B cell (primary cell): Measurements from ENCODE around the gene COG5. TPM values are rescaled to one million over a fixed set of nuclear protein-coding genes. Genes with fewer than 3 reads are reported as not detected.

Source experiments
- ATAC-seq: fragments of 200-7000 bp; cut with Tn5 transposase; one replicate; pipeline ENCODE4 v1.10.0; 2021; ENCODE audit warnings: low read depth, mild to moderate bottlenecking, moderate number of reproducible peaks, moderate library complexity
- CTCF ChIA-PET: fragments of 350-600 bp; sonication (Branson Sonifier 250); formaldehyde crosslinking; loops from one replicate; lab custom pipeline; 2021; ENCODE audit warnings: antibody characterized with exemption, inconsistent platforms; lab: Charles Lee
- POLR2A ChIA-PET: fragments of 350-600 bp; sonication (Branson Sonifier 250); formaldehyde crosslinking; loops from one replicate; lab custom pipeline; 2021; ENCODE audit warnings: antibody characterized with exemption; lab: Charles Lee
- DNase-seq: peaks from one replicate; pipeline ENCODE4 v3.0.0; 2013
- H2AFZ ChIP-seq: 2 replicates; pipeline ENCODE4 v1.6.1; 2012; ENCODE audit warnings: mild to moderate bottlenecking, low read depth, low read length; ENCODE audit not compliant: insufficient read depth, poor library complexity, severe bottlenecking
- H3K27ac ChIP-seq, 2 donors: 1 replicate in 1 of 2; 2 replicates in 1 of 2; pipeline ENCODE4 v1.5.1; 2012 to 2013; ENCODE audit warnings: low read length in 2 of 2, mild to moderate bottlenecking in 2 of 2, moderate library complexity in 1 of 2
- H3K27me3 ChIP-seq, 4 experiments: fragments of 200-600 bp in 1 of 4; sonication (generic) in 1 of 4; replicated peaks in 1 of 4; 1 replicate in 2 of 4; 2 replicates in 2 of 4; pipeline versions ENCODE4 v1.6.1 to v1.7.0; 2013 to 2016; ENCODE audit warnings: low read length in 3 of 4, mild to moderate bottlenecking in 2 of 4, mixed read lengths in 1 of 4, moderate library complexity in 1 of 4; ENCODE audit not compliant: insufficient read depth in 4 of 4, control insufficient read depth in 3 of 4; ENCODE audit errors: control extremely low read depth in 1 of 4
- H3K36me3 ChIP-seq, 2 experiments: replicated peaks in 1 of 2; 1 replicate in 1 of 2; 2 replicates in 1 of 2; pipeline versions ENCODE4 v1.6.1 to v1.7.1; 2013; ENCODE audit warnings: low read length in 1 of 2; ENCODE audit not compliant: insufficient read depth in 2 of 2, control insufficient read depth in 1 of 2; ENCODE audit errors: control extremely low read depth in 1 of 2, extremely low read depth in 1 of 2
- H3K4me1 ChIP-seq, 2 donors: fragments of 200-600 bp in 1 of 2; sonication (generic) in 1 of 2; 1 replicate in 1 of 2; 2 replicates in 1 of 2; pipeline versions ENCODE4 v1.5.1 to v1.6.1; 2013 to 2017; ENCODE audit warnings: low read length in 2 of 2; ENCODE audit not compliant: control insufficient read depth in 2 of 2, insufficient read depth in 2 of 2
- H3K4me2 ChIP-seq: replicated peaks from 2 replicates; pipeline ENCODE3; 2012; ENCODE audit warnings: mild to moderate bottlenecking, low read depth, low read length; ENCODE audit not compliant: poor library complexity, severe bottlenecking
- H3K4me3 ChIP-seq, 5 experiments: fragments of 200-600 bp in 1 of 5; sonication (generic) in 1 of 5; 1 replicate in 3 of 5; 2 replicates in 2 of 5; pipeline versions ENCODE4 v1.5.1 to v1.7.0; 2011 to 2016; ENCODE audit warnings: low read length in 4 of 5, mild to moderate bottlenecking in 4 of 5, low read depth in 2 of 5, control low read depth in 1 of 5, moderate library complexity in 1 of 5; ENCODE audit not compliant: insufficient read depth in 1 of 5; ENCODE audit errors: control extremely low read depth in 1 of 5, extremely low read depth in 1 of 5
- H3K79me2 ChIP-seq: fragments of 200-600 bp; sonication (generic); one replicate; pipeline ENCODE4 v1.6.0; 2016; ENCODE audit warnings: low read length; ENCODE audit not compliant: control insufficient read depth, insufficient read depth
- H3K9ac ChIP-seq: fragments of 200-600 bp; sonication (generic); 2 replicates; pipeline ENCODE4 v1.6.1; 2017; ENCODE audit warnings: mild to moderate bottlenecking, low read length, moderate library complexity
- H3K9me3 ChIP-seq, 3 donors: one replicate each; pipeline versions ENCODE4 v1.6.1 to v1.7.1; 2013; ENCODE audit warnings: low read length in 2 of 3; ENCODE audit not compliant: control insufficient read depth in 2 of 3, insufficient read depth in 1 of 3; ENCODE audit errors: control extremely low read depth in 1 of 3
- H4K20me1 ChIP-seq: 2 replicates; pipeline ENCODE4 v1.6.0; 2012; ENCODE audit warnings: mild to moderate bottlenecking, low read length; ENCODE audit not compliant: insufficient read depth, control insufficient read depth, poor library complexity, severe bottlenecking
- H3K27ac Mint-ChIP-seq: one replicate; pipeline ENCODE4 v1.8.0; 2021; ENCODE audit warnings: mixed read lengths
- H3K27me3 Mint-ChIP-seq: one replicate; pipeline ENCODE4 v1.8.0; 2021; ENCODE audit warnings: mixed read lengths
- H3K4me1 Mint-ChIP-seq: one replicate; pipeline ENCODE4 v1.8.0; 2021; ENCODE audit warnings: mixed read lengths
- H3K4me3 Mint-ChIP-seq: one replicate; pipeline ENCODE4 v1.8.0; 2021; ENCODE audit warnings: mixed read lengths
- H3K9me3 Mint-ChIP-seq: one replicate; pipeline ENCODE4 v1.8.0; 2022; ENCODE audit warnings: mixed read lengths; ENCODE audit not compliant: insufficient read depth
- CTCF ChIP-seq: fragments of 200-600 bp; IDR thresholded peaks from one replicate; pipeline ENCODE4 v1.8.0; 2022; ENCODE audit warnings: antibody characterized with exemption, mild to moderate bottlenecking
- EZH2 ChIP-seq: IDR thresholded peaks from 2 replicates; pipeline ENCODE4 v1.6.1; 2012; ENCODE audit warnings: borderline replicate concordance, low read depth, mild to moderate bottlenecking, moderate library complexity, low read length; ENCODE audit not compliant: insufficient read depth, poor library complexity, severe bottlenecking
- WGBS: methylation state at CpG from one replicate; pipeline ENCODE4 v1.1.5; 2013; ENCODE audit warnings: missing lambda C conversion rate; ENCODE audit not compliant: insufficient coverage; 5-methylcytosine and 5-hydroxymethylcytosine counted together
- intact Hi-C: fragments of 100-400 bp; cut with micrococcal nuclease; formaldehyde crosslinking; loops from one replicate; pipeline ENCODE4 v1.10.0; 2022
- polyA plus RNA-seq: library from polyadenylated mRNA; depleted of rRNA; stranded (reverse); fragments of >200 nt; gene quantifications from 2 replicates; pipeline ENCODE4 v1.2.3, GENCODE V29; 2012
- total RNA-seq, 2 donors: library from RNA; stranded (reverse); fragments of 120-200 nt in 1 of 2; gene quantifications; 1 replicate in 1 of 2; 2 replicates in 1 of 2; pipeline versions ENCODE4 v1.2.3 to v1.2.4, GENCODE V29; 2013 to 2022

Gene COG5
- total and polyA plus RNA-seq, 2 donors (not counting 1 experiment from before 2014, with no cell fraction given), result 7.0 to 73.0 TPM

GRCh38 chr7:107450970-107451369 is 112.8 kb downstream of the COG5 start:
- intact Hi-C loops, result no loop called here
- peaks cover 0 to 9% of the 10 kb centered on the region in 2 experiments for H3K36me3 ChIP-seq
- no peak overlapping the region for H3K27ac Mint-ChIP-seq
- H4K20me1 ChIP-seq, result peaks cover 5% of the 10 kb centered on the region
- ATAC-seq (no peak), DNase-seq (no peak)
- no peak overlapping the region for H3K27ac ChIP-seq
- TF ChIP-seq EZH2 (no peak), CTCF (no peak)
- no peaks in the 10 kb centered on the region for H3K4me1 ChIP-seq
- H3K4me1 Mint-ChIP-seq, result peaks cover 8% of the 10 kb centered on the region
- ChIA-PET CTCF (interaction anchor here (1.6 kb wide), 1 partner anchor 12 kb away, joined by 10 read pairs; no protein-coding TSS in a partner anchor), POLR2A (no interaction called here)
- no peak overlapping the region for H3K4me3 ChIP-seq
- H3K9ac ChIP-seq, result no peak overlapping the region
- no peaks in the 10 kb centered on the region for H3K79me2 ChIP-seq
- 100% methylated on average over 1 of the region's 1 CpG for WGBS
- no peaks in the 10 kb centered on the region for H3K9me3 ChIP-seq
- no peaks in the 10 kb centered on the region for H3K27me3 ChIP-seq
- H3K9me3 Mint-ChIP-seq, result no peaks in the 10 kb centered on the region
- no peak overlapping the region for H3K4me2 ChIP-seq
- H2AFZ ChIP-seq, result no peak overlapping the region
- no peak overlapping the region for H3K4me3 Mint-ChIP-seq
- H3K27me3 Mint-ChIP-seq, result no peaks in the 10 kb centered on the region

DNA sequence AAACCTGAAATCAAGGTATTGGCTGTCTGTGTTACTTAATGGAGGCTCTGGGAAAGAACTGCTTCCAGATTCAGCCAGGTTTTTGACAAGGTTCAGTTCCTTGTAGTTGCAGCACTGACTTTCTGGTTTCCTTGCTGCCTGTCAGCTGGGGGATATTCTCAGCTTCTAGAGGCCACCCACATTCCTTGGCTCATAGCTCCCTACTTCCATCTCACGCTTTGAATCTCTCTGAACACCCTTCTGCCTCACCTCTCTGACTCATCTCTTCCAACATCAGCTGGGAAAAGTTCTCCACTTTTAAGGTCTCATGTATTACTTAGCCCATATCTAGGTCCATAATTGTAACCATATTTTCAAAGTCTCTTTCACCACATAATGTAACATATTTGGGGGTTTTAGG is 116.7 kb downstream of the COG5 start:
- no peak for DNase-seq
- Mint-ChIP-seq H3K4me3 (no peak overlapping the region), H3K27ac (no peak overlapping the region), H3K27me3 (no peaks in the 10 kb centered on the region), H3K4me1 (peaks cover 8% of the 10 kb centered on the region), H3K9me3 (no peaks in the 10 kb centered on the region)
- TF ChIP-seq CTCF (no peak), EZH2 (no peak)
- no peak overlapping the region for H3K4me3 ChIP-seq
- H3K9ac ChIP-seq, result no peak overlapping the region
- peaks cover 0 to 13% of the 10 kb centered on the region in 2 experiments for H3K36me3 ChIP-seq
- no peak for ATAC-seq
- H3K79me2 ChIP-seq, result no peaks in the 10 kb centered on the region
- H3K9me3 ChIP-seq, result peaks cover under 1 to 2% (median 2%) of the 10 kb centered on the region in 3 donors
- H3K27me3 ChIP-seq, result no peaks in the 10 kb centered on the region
- peaks cover 5% of the 10 kb centered on the region for H4K20me1 ChIP-seq
- WGBS, result 100% methylated on average over 1 of the region's 1 CpG
- no peak overlapping the region for H2AFZ ChIP-seq
- H3K4me1 ChIP-seq, result no peaks in the 10 kb centered on the region
- no peak overlapping the region for H3K4me2 ChIP-seq
- ChIA-PET POLR2A (no interaction called here), CTCF (interaction anchor here (2.4 kb wide), 1 partner anchor 17 kb away, joined by 11 read pairs; no protein-coding TSS in a partner anchor)
- intact Hi-C loops, result no loop called here
- no peak overlapping the region for H3K27ac ChIP-seq
